GM12878 (cell line): Measurements from ENCODE around the gene EXPH5. TPM values are rescaled to one million over a fixed set of nuclear protein-coding genes. Genes with fewer than 3 reads are reported as not detected.
A peak's percentile ranks its signal among the peaks of the same experiment; 100 is the strongest.

ENCODE experiments used
- ATAC-seq: fragments of 200-7000 bp; cut with Tn5 transposase; 3 replicates; pipeline ENCODE4 v1.9.1; 2020; ENCODE audit warnings: mild to moderate bottlenecking, moderate library complexity
- Bru-seq: library from RNA; stranded (reverse); fragments of 400-500 nt; gene quantifications from one replicate; lab custom pipeline; 2021; lab: Mats Ljungman, UMichigan
- BruChase-seq, 2 experiments: library from RNA; stranded (reverse); fragments of 400-500 nt; gene quantifications; one replicate each; lab custom pipeline; 2021; lab: Mats Ljungman, UMichigan
- BruUV-seq: library from RNA; stranded (reverse); fragments of 400-500 nt; replicated peaks from 2 replicates; lab custom pipeline; 2021; lab: Mats Ljungman, UMichigan
- CTCF ChIA-PET: fragments of 300-600 bp; sonication (Branson Sonifier 250); formaldehyde crosslinking; extraction: SDS; loops from one replicate; lab custom pipeline; 2021; ENCODE audit warnings: inconsistent platforms; lab: Yijun Ruan, JAX
- POLR2A ChIA-PET: fragments of 350-600 bp; formaldehyde crosslinking; extraction: SDS; loops from one replicate; lab custom pipeline; 2021; ENCODE audit warnings: inconsistent platforms; lab: Charles Lee
- RAD21 ChIA-PET: fragments of 300-600 bp; sonication (Branson Sonifier 250); formaldehyde crosslinking; loops from one replicate; lab custom pipeline; 2023; ENCODE audit warnings: antibody characterized with exemption; ENCODE audit not compliant: unreplicated experiment; lab: Charles Lee
- SMC1A ChIA-PET: fragments of 300-600 bp; sonication (Branson Sonifier 250); formaldehyde crosslinking; loops from one replicate; lab custom pipeline; 2023; ENCODE audit not compliant: unreplicated experiment, uncharacterized antibody; lab: Charles Lee
- DNase-seq: peaks from one replicate; pipeline ENCODE4 v3.0.0-alpha.2; 2011; ENCODE audit warnings: low read depth, low spot score
- FAIRE-seq: peaks from 3 replicates; lab custom pipeline; 2011; peaks lifted over from hg19 to GRCh38; lab: Jason Lieb, UNC
- H2AFZ ChIP-seq: 2 replicates; pipeline ENCODE4 v1.6.0; 2011; ENCODE audit warnings: low read depth, low read length, control low read depth; ENCODE audit not compliant: control insufficient read depth
- H3K27ac ChIP-seq: 2 replicates; pipeline ENCODE4 v1.5.1; 2011; ENCODE audit warnings: control low read depth; ENCODE audit not compliant: control insufficient read depth, insufficient read depth
- H3K27me3 ChIP-seq, 2 experiments: replicated peaks in 1 of 2; 2 replicates each; pipeline versions ENCODE4 v1.6.0 to v1.6.1; 2011; ENCODE audit warnings: low read length in 1 of 2; ENCODE audit not compliant: control insufficient read depth in 2 of 2, insufficient read depth in 2 of 2
- H3K36me3 ChIP-seq, 2 experiments: 2 replicates each; pipeline ENCODE4 v1.5.1; 2011; ENCODE audit warnings: low read length in 1 of 2; ENCODE audit not compliant: control insufficient read depth in 2 of 2, insufficient read depth in 2 of 2
- H3K4me1 ChIP-seq: 2 replicates; pipeline ENCODE4 v1.6.1; 2011; ENCODE audit warnings: mild to moderate bottlenecking, low read length, moderate library complexity, mixed read lengths; ENCODE audit not compliant: control insufficient read depth, insufficient read depth
- H3K4me2 ChIP-seq: 2 replicates; pipeline ENCODE4 v1.6.0; 2011; ENCODE audit warnings: control low read depth; ENCODE audit not compliant: control insufficient read depth, insufficient read depth
- H3K4me3 ChIP-seq: fragments of 200-600 bp; sonication (generic); 2 replicates; pipeline ENCODE4 v1.5.1; 2016
- H3K79me2 ChIP-seq: 2 replicates; pipeline ENCODE4 v1.6.0; 2011; ENCODE audit warnings: low read length; ENCODE audit not compliant: control insufficient read depth, insufficient read depth
- H3K9ac ChIP-seq: 2 replicates; pipeline ENCODE4 v1.8.0; 2011; ENCODE audit warnings: low read length, control low read depth, mixed read lengths; ENCODE audit not compliant: control insufficient read depth, insufficient read depth
- H3K9me3 ChIP-seq: replicated peaks from 3 replicates; pipeline ENCODE4 v1.5.1; 2011; ENCODE audit warnings: mild to moderate bottlenecking, low read length; ENCODE audit not compliant: control insufficient read depth, insufficient read depth
- H4K20me1 ChIP-seq: 2 replicates; pipeline ENCODE4 v1.6.0; 2011; ENCODE audit not compliant: control insufficient read depth, insufficient read depth
- CHD2 ChIP-seq: IDR thresholded peaks from 2 replicates; pipeline ENCODE4 v1.6.1; 2011; ENCODE audit warnings: low read depth, low read length, improper control_type of control experiment, borderline replicate concordance
- CTCF ChIP-seq, 3 experiments: IDR thresholded peaks in 2 of 3; conservative IDR thresholded peaks in 1 of 3; 2 replicates each; pipeline ENCODE4 v1.5.1; 2011; ENCODE audit warnings: low read depth in 3 of 3, low read length in 3 of 3, mild to moderate bottlenecking in 3 of 3, control low read depth in 2 of 3, moderate library complexity in 2 of 3, inconsistent platforms in 1 of 3, mixed read lengths in 1 of 3; ENCODE audit not compliant: control insufficient read depth in 2 of 3, insufficient read depth in 1 of 3; ENCODE audit errors: extremely low read depth in 1 of 3
- IRF4 ChIP-seq: IDR thresholded peaks from 2 replicates; pipeline ENCODE4 v1.6.1; 2011; ENCODE audit warnings: low read depth, low read length
- RAD51 ChIP-seq: fragments of 450-650 bp; IDR thresholded peaks from 2 replicates; pipeline ENCODE4 v1.6.1; 2016; ENCODE audit warnings: moderate library complexity, mild to moderate bottlenecking, inconsistent platforms
- RB1 ChIP-seq: fragments of 450-650 bp; formaldehyde crosslinking; IDR thresholded peaks from 2 replicates; pipeline ENCODE4 v1.6.1; 2017; ENCODE audit warnings: mild to moderate bottlenecking, borderline replicate concordance
- RFX5 ChIP-seq: IDR thresholded peaks from 2 replicates; pipeline ENCODE4 v1.6.1; 2011; ENCODE audit warnings: low read depth, low read length, improper control_type of control experiment
- USF1 ChIP-seq: IDR thresholded peaks from 2 replicates; pipeline ENCODE4 v1.6.1; 2011; ENCODE audit warnings: borderline replicate concordance, low read depth, mild to moderate bottlenecking, moderate library complexity, mixed read lengths, low read length; ENCODE audit not compliant: insufficient read depth; ENCODE audit errors: extremely low read length
- WGBS: methylation state at CpG from one replicate; pipeline ENCODE4 v1.1.6; 2016; ENCODE audit warnings: low lambda C conversion rate; ENCODE audit not compliant: insufficient replicate concordance, insufficient coverage; ENCODE audit errors: missing lambda C conversion rate; 5-methylcytosine and 5-hydroxymethylcytosine counted together
- in situ Hi-C: fragments of 300-500 bp; cut with MboI; formaldehyde crosslinking; loops from 9 replicates; pipeline ENCODE4 v1.14.3; 2018; ENCODE audit warnings: mixed read lengths
- intact Hi-C: fragments of 100-400 bp; cut with micrococcal nuclease; formaldehyde crosslinking; loops from one replicate; pipeline ENCODE4 v1.14.2; 2022; ENCODE audit not compliant: unreplicated experiment
- long read RNA-seq, 2 experiments: library from polyadenylated mRNA; unstranded; transcript quantifications; one replicate each; pipeline ENCODE4 v2.0.0, GENCODE V29; 2019 to 2020
- polyA minus RNA-seq, 3 experiments: library from RNA; depleted of rRNA, polyadenylated mRNA; stranded (reverse); fragments of >200 nt; gene quantifications; 2 replicates each; pipeline ENCODE4 v1.2.3, GENCODE V29; 2011
- polyA plus RNA-seq, 11 experiments: library from polyadenylated mRNA; depleted of rRNA in 4 of 11; unstranded in 6 of 11; stranded (reverse) in 5 of 11; fragments of >200 nt; fragmentation: Nextera tagmentation in 4 of 11; fragmentation: Illumina TruSeq in 1 of 11; extraction: Ambion mirVana in 4 of 11; extraction: Trizol in 1 of 11; gene quantifications; 1 replicate in 1 of 11; 2 replicates in 10 of 11; pipeline versions ENCODE4 v1.2.1 to v1.2.3, GENCODE V29; 2011 to 2016; ENCODE audit warnings: inconsistent platforms in 2 of 11, missing spikeins in 2 of 11, low read depth in 1 of 11
- total RNA-seq, 4 experiments: library from RNA; depleted of rRNA in 3 of 4; stranded (reverse); fragments of >200 nt in 3 of 4; fragmentation: Illumina TruSeq in 1 of 4; extraction: Trizol in 1 of 4; gene quantifications; 2 replicates each; pipeline versions ENCODE4 v1.2.1 to v1.2.3, GENCODE V29; 2013 to 2021
- TF ChIP-seq, protein P1 (sequence below): IDR thresholded peaks from 2 replicates; pipeline ENCODE4 v1.6.1; 2012; ENCODE audit warnings: improper control_type of control experiment, low read depth, low read length; ENCODE audit not compliant: insufficient replicate concordance

Gene EXPH5
- total RNA-seq (2013; cell fraction: nucleolus; rRNA removed): 87.4 and 89.2 TPM in 2 replicates
- total RNA-seq (2014; rRNA removed) (6.6 and 8.5 TPM in 2 replicates), total RNA-seq (2014; rRNA removed; fragmentation: Illumina TruSeq; extraction: Trizol) (8.1 and 8.3 TPM in 2 replicates), total RNA-seq (2021) (9.2 and 11.1 TPM in 2 replicates), polyA plus RNA-seq (2011; rRNA removed) (8.6 and 10.3 TPM in 2 replicates), polyA plus RNA-seq (2014; fragmentation: Illumina TruSeq; extraction: Trizol) (2.4 and 2.9 TPM in 2 replicates), polyA plus RNA-seq (2014; fragmentation: Nextera tagmentation; extraction: Ambion mirVana) (1 to 10 TPM in 1 of 2 experiments, under 1 TPM in 1; 0.69 to 4.8 TPM), polyA plus RNA-seq (2014; rRNA removed) (2.2 and 2.7 TPM in 2 replicates), polyA plus RNA-seq (2016; fragmentation: Nextera tagmentation; extraction: Ambion mirVana) (1 to 10 TPM; 2.9 to 3.8 TPM), polyA minus RNA-seq (2011; rRNA and poly(A)+ RNA removed) (16.3 and 25.9 TPM in 2 replicates), Bru-seq, nascent RNA (percentile 74 among the genes with signal in this experiment), BruChase-seq, experiment 1, labeled RNA remaining after a 6-hour chase (percentile 74 among the genes with signal in this experiment), BruChase-seq, experiment 2, labeled RNA remaining after a 2-hour chase (percentile 76 among the genes with signal in this experiment)
- 0.87 TPM for polyA plus RNA-seq (2011; ENCODE audit: low read depth)
- 3.0 and 3.2 TPM in 2 replicates for polyA plus RNA-seq (2011; cell fraction: cytosol; rRNA removed)
- 7.6 and 8.6 TPM in 2 replicates for polyA plus RNA-seq (2011; cell fraction: nucleus; rRNA removed)
- 0.80 and 1.3 TPM in 2 replicates for polyA plus RNA-seq (2012)
- polyA minus RNA-seq (2011; cell fraction: cytosol; rRNA and poly(A)+ RNA removed): 5.7 and 6.2 TPM in 2 replicates
- polyA minus RNA-seq (2011; cell fraction: nucleus; rRNA and poly(A)+ RNA removed): 8.7 and 10.6 TPM in 2 replicates
- long read RNA-seq, experiment 1, partial matches to known transcripts: 0 of 1 reads
- long read RNA-seq, experiment 1, other reads (novel, unspliced or antisense): 1 of 1 reads
- long read RNA-seq, experiment 2, full-length matches to known transcripts: 3 of 20 reads
- long read RNA-seq, experiment 2, partial matches to known transcripts: 1 of 20 reads
- long read RNA-seq, experiment 2, other reads (novel, unspliced or antisense): 16 of 20 reads

DNA sequence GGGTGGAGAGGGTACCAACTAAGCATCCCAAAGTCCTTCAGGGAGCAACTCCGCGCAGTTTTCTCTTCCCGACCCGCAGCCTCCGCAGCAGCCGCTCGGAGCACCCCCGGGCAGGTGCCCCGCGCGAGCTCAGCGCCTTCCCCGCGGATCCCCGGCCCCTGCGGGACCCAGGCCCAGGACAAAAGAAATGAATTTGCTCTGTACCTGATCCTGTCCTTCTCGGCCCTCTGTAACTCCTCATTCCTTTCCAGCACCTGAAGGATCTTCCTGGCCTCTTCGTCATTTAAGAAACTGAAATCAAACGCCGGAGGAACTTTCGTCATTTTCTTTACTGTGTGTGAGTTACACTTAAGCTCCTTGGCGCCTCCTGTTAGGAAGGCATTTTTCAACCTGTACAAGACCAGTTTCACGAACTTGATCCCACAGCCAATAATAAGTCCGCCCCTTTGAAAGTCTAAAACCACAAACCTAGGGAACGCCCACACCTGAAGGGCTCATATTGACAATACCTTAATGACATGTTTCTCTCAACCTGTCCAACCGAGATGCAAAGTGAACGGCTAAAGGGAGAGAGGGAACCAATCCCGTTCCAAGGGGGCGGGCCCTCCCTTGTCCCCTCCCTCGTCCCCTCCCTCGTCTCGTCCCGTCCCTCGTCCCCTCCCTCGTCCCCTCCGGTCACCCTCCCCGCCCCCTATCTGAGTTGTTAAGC is at the start of gene EXPH5:
Gene EXPH5, minus strand, starts transcription at position 555 of the 709 bp plus-strand sequence. Its CDS starts 232 bp downstream, at position 323.
- RAD21 ChIA-PET: interaction anchor here (0.5 to 2.0 kb wide), 10 partner anchors 15 to 1850 kb away, joined by 3 to 9 read pairs (median 4); partner anchors contain the start of gene C11orf65
- no peaks in the 10 kb centered on the region; the same call in 1 of the 2 replicates for H3K79me2 ChIP-seq
- peak within 1 kb of the TSS; percentile 80 for H3K9ac ChIP-seq
- DNase-seq: peak; percentile 82
- POLR2A ChIA-PET: interaction anchor here (0.6 to 1.9 kb wide), 11 partner anchors 10 to 464 kb away, joined by 3 to 7 read pairs (median 4); partner anchors contain the start of gene DDX10
- in situ Hi-C loops (no loop called here), intact Hi-C loops (loop anchor here (1.0 to 2.0 kb wide), 2 partner anchors 28 to 97 kb away; no protein-coding TSS in a partner anchor)
- peak within 1 kb of the TSS; percentile 67 for H3K27ac ChIP-seq
- H3K27me3 ChIP-seq: no peaks in the 10 kb centered on the region
- ATAC-seq: peak; percentile 95
- H3K4me3 ChIP-seq: peak within 1 kb of the TSS; percentile 96
- peak; percentile 76 for FAIRE-seq
- CTCF ChIA-PET: interaction anchor here (1.1 to 2.2 kb wide), 5 partner anchors 13 to 51 kb away, joined by 3 to 7 read pairs (median 4); no protein-coding TSS in a partner anchor
- H3K4me2 ChIP-seq: peak within 1 kb of the TSS; percentile 95
- TSS peak; percentile 62 for BruUV-seq
- peak within 1 kb of the TSS; percentile 89 for H2AFZ ChIP-seq
- H3K4me1 ChIP-seq: no peaks in the 10 kb centered on the region; the same call in 1 of the 2 replicates
- WGBS: under 1% methylated on average over 31 of the region's 37 CpGs
- H3K36me3 ChIP-seq: no peaks in the 10 kb centered on the region
- H4K20me1 ChIP-seq: no peaks in the 10 kb centered on the region
- SMC1A ChIA-PET: interaction anchor here (0.7 to 2.4 kb wide), 7 partner anchors 10 to 99 kb away, joined by 3 to 6 read pairs (median 4); no protein-coding TSS in a partner anchor
- no peaks in the 10 kb centered on the region for H3K9me3 ChIP-seq
- TF ChIP-seq RAD51 (0 out of 2 replicates have a peak, but pooled peaks have one; percentile 22), USF1 (no peak), RFX5 (no peak), CTCF (IDR thresholded peaks at IDR 0.05 in 2 of 3, conservative IDR thresholded peaks at IDR 0.05 in 1 of 3; ENCODE audit: control insufficient read depth in 2 of 3, extremely low read depth in 1 of 3, insufficient read depth in 1 of 3, low read depth in 3 of 3, low read length in 3 of 3) (0 out of 6 replicates have a peak, but pooled peaks of 1 of the 3 experiments have one; percentile 3), CHD2 (no peak), RB1 (no peak; the same call in 1 of the 2 replicates), IRF4 (no peak)
- TF ChIP-seq, protein P1, sequence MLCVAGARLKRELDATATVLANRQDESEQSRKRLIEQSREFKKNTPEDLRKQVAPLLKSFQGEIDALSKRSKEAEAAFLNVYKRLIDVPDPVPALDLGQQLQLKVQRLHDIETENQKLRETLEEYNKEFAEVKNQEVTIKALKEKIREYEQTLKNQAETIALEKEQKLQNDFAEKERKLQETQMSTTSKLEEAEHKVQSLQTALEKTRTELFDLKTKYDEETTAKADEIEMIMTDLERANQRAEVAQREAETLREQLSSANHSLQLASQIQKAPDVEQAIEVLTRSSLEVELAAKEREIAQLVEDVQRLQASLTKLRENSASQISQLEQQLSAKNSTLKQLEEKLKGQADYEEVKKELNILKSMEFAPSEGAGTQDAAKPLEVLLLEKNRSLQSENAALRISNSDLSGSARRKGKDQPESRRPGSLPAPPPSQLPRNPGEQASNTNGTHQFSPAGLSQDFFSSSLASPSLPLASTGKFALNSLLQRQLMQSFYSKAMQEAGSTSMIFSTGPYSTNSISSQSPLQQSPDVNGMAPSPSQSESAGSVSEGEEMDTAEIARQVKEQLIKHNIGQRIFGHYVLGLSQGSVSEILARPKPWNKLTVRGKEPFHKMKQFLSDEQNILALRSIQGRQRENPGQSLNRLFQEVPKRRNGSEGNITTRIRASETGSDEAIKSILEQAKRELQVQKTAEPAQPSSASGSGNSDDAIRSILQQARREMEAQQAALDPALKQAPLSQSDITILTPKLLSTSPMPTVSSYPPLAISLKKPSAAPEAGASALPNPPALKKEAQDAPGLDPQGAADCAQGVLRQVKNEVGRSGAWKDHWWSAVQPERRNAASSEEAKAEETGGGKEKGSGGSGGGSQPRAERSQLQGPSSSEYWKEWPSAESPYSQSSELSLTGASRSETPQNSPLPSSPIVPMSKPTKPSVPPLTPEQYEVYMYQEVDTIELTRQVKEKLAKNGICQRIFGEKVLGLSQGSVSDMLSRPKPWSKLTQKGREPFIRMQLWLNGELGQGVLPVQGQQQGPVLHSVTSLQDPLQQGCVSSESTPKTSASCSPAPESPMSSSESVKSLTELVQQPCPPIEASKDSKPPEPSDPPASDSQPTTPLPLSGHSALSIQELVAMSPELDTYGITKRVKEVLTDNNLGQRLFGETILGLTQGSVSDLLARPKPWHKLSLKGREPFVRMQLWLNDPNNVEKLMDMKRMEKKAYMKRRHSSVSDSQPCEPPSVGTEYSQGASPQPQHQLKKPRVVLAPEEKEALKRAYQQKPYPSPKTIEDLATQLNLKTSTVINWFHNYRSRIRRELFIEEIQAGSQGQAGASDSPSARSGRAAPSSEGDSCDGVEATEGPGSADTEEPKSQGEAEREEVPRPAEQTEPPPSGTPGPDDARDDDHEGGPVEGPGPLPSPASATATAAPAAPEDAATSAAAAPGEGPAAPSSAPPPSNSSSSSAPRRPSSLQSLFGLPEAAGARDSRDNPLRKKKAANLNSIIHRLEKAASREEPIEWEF: peak; percentile 26
